Measurements from ENCODE around the gene GNAO1.

- TF ChIP-seq FOXA1 (IDR thresholded peaks at IDR 0.05) (no peak), TARDBP (IDR thresholded peaks at IDR 0.05) (no peak), NFRKB (IDR thresholded peaks at IDR 0.05) (no peak), SP1 (IDR thresholded peaks at IDR 0.05) (no peak), BHLHE40 (IDR thresholded peaks at IDR 0.05; ENCODE audit: borderline replicate concordance) (no peak), SUZ12 (IDR thresholded peaks at IDR 0.05) (no peak), ELF4 (IDR thresholded peaks at IDR 0.05) (no peak), FOXM1 (IDR thresholded peaks at IDR 0.05; ENCODE audit: borderline replicate concordance) (no peak), CTBP1 (IDR thresholded peaks at IDR 0.05; ENCODE audit: borderline replicate concordance) (no peak), L3MBTL2 (conservative IDR thresholded peaks at IDR 0.05) (no peak), PKNOX1 (IDR thresholded peaks at IDR 0.05) (no peak)
These were observed 137.2 kb downstream of the GNAO1 start for GRCh38 chr16:56328276-56329022.
